ENCODE data around the gene EIF5A2.
"Not testable (repeated sequence)": the region's sequence is repeated elsewhere in the genome, so short reads cannot be mapped to it uniquely, and the experiment has no call there.

EIF5A2 gene

DNA sequence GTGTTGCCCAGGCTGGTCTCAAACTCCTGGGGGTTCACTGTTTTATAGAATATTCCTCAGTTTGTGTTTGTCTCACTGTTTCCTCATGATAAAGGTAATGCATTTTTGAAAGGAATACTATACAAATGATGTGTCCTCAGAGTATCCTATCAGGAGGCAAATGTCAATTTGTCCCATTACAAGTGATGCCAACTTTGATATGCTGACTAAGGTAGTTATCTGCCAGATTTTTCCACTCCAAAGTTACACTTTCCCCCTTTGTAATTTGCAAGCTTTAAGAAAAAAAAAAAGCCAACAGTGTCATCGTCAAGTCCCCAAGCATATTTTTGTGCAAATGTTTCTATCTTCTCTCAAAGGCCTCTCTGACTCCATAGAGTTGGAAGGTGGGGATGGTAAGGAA, 9.0 kb downstream of the EIF5A2 start:
- H4K20me1 ChIP-seq (ENCODE audit: insufficient read depth, low read length, poor library complexity, severe bottlenecking), result no peaks in the 10 kb centered on the region
- no peaks in the 10 kb centered on the region for H3F3A ChIP-seq (ENCODE audit: low read depth)
- H3K4me2 ChIP-seq (ENCODE audit: low read depth, low read length, poor library complexity, severe bottlenecking), result no peak overlapping the region
- H3K4me3 ChIP-seq (ENCODE audit: low read length, poor library complexity, severe bottlenecking), result no peak overlapping the region
- no peaks in the 10 kb centered on the region for H3K9me2 ChIP-seq (replicated peaks; ENCODE audit: low read depth, low read length)
- H3K9me3 ChIP-seq (ENCODE audit: insufficient read depth, low read depth, low read length), result peaks cover 5% of the 10 kb centered on the region
- H2AFZ ChIP-seq (ENCODE audit: low read length), result no peak overlapping the region
- H3K36me3 ChIP-seq (ENCODE audit: insufficient read depth, low read length), result no peaks in the 10 kb centered on the region
- peaks cover 7% of the 10 kb centered on the region for H3K4me1 ChIP-seq (ENCODE audit: insufficient read depth, low read length, poor library complexity, severe bottlenecking)
- no peaks in the 10 kb centered on the region for H3K27me3 ChIP-seq (ENCODE audit: insufficient read depth, low read length, poor library complexity, severe bottlenecking)
- no peak overlapping the region for H3K9ac ChIP-seq (ENCODE audit: low read depth, low read length, poor library complexity, severe bottlenecking)
- H3K79me2 ChIP-seq (ENCODE audit: insufficient read depth, low read length), result peaks cover under 1% of the 10 kb centered on the region; the same call in 1 of the 2 replicates
- TF ChIP-seq EZH2phosphoT487 (IDR thresholded peaks at IDR 0.05; ENCODE audit: borderline replicate concordance), result no peak
- TF ChIP-seq, protein P1, sequence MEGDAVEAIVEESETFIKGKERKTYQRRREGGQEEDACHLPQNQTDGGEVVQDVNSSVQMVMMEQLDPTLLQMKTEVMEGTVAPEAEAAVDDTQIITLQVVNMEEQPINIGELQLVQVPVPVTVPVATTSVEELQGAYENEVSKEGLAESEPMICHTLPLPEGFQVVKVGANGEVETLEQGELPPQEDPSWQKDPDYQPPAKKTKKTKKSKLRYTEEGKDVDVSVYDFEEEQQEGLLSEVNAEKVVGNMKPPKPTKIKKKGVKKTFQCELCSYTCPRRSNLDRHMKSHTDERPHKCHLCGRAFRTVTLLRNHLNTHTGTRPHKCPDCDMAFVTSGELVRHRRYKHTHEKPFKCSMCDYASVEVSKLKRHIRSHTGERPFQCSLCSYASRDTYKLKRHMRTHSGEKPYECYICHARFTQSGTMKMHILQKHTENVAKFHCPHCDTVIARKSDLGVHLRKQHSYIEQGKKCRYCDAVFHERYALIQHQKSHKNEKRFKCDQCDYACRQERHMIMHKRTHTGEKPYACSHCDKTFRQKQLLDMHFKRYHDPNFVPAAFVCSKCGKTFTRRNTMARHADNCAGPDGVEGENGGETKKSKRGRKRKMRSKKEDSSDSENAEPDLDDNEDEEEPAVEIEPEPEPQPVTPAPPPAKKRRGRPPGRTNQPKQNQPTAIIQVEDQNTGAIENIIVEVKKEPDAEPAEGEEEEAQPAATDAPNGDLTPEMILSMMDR (conservative IDR thresholded peaks at IDR 0.05; ENCODE audit: low read length), result no peak

GRCh38 chr3:170897978-170898377, 10.5 kb downstream of the EIF5A2 start:
- no peaks in the 10 kb centered on the region for H4K20me1 ChIP-seq (ENCODE audit: insufficient read depth, low read length, poor library complexity, severe bottlenecking)
- H3K79me2 ChIP-seq (ENCODE audit: insufficient read depth, low read length), result no peaks in the 10 kb centered on the region
- H3K9me3 ChIP-seq (ENCODE audit: insufficient read depth, low read depth, low read length), result peaks cover 5% of the 10 kb centered on the region
- H3K9me2 ChIP-seq (replicated peaks; ENCODE audit: low read depth, low read length), result no peaks in the 10 kb centered on the region
- peaks cover 5% of the 10 kb centered on the region for H3K4me1 ChIP-seq (ENCODE audit: insufficient read depth, low read length, poor library complexity, severe bottlenecking)
- H3K27me3 ChIP-seq (ENCODE audit: insufficient read depth, low read length, poor library complexity, severe bottlenecking), result no peaks in the 10 kb centered on the region
- no peak overlapping the region for H3K4me2 ChIP-seq (ENCODE audit: low read depth, low read length, poor library complexity, severe bottlenecking)
- H3F3A ChIP-seq (ENCODE audit: low read depth), result no peaks in the 10 kb centered on the region
- H3K9ac ChIP-seq (ENCODE audit: low read depth, low read length, poor library complexity, severe bottlenecking), result no peak overlapping the region
- H3K36me3 ChIP-seq (ENCODE audit: insufficient read depth, low read length), result no peaks in the 10 kb centered on the region
- TF ChIP-seq EZH2phosphoT487 (IDR thresholded peaks at IDR 0.05; ENCODE audit: borderline replicate concordance), result no peak
- H3K4me3 ChIP-seq (ENCODE audit: low read length, poor library complexity, severe bottlenecking), result no peak overlapping the region
- no peak overlapping the region for H2AFZ ChIP-seq (ENCODE audit: low read length)

DNA sequence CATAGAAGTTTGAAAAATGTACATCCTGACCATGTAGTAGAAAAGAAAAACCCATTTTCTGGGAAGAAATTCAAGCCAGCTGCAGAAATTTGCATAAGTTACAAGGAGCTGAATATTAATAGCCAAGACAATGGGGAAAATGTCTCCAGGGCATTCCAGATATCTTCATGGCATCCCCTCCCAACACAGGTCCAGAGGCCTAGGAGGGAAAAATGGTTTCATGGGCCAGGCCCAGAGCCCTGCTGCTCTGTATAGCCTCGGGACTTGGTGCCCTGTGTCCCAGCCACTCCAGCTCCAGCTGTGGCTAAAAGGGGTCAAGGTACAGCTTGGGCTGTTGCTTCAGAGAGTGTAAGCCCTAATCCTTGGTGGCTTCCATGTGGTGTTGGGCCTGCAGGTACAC, 11.2 kb downstream of the EIF5A2 start:
- not testable (repeated sequence) for H4K20me1 ChIP-seq (ENCODE audit: insufficient read depth, low read length, poor library complexity, severe bottlenecking); H3K27me3 ChIP-seq (ENCODE audit: insufficient read depth, low read length, poor library complexity, severe bottlenecking); H3K4me2 ChIP-seq (ENCODE audit: low read depth, low read length, poor library complexity, severe bottlenecking); H3K4me3 ChIP-seq (ENCODE audit: low read length, poor library complexity, severe bottlenecking); H3K4me1 ChIP-seq (ENCODE audit: insufficient read depth, low read length, poor library complexity, severe bottlenecking); H3K9me3 ChIP-seq (ENCODE audit: insufficient read depth, low read depth, low read length); H3K79me2 ChIP-seq (ENCODE audit: insufficient read depth, low read length); H3K9me2 ChIP-seq (replicated peaks; ENCODE audit: low read depth, low read length); H3F3A ChIP-seq (ENCODE audit: low read depth); H3K9ac ChIP-seq (ENCODE audit: low read depth, low read length, poor library complexity, severe bottlenecking); H2AFZ ChIP-seq (ENCODE audit: low read length); H3K36me3 ChIP-seq (ENCODE audit: insufficient read depth, low read length)

DNA sequence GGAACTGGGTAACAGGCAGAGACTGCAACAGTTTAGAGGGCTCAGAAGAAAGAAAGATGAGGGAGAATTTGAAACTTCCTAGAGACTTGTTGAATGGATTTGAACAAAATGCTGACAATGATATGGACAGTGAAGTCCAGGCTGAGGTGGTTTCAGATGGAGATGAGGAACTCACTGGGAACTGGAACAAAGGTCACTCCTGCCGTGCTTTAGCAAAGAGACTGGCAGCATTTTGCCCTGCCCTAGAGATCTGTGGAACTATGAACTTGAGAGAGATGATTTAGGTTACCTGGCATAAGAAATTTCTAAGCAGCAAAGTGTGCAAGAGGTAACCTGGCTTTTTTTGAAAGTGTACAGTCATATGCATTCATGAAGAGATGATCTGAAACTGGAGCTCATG, 11.7 kb downstream of the EIF5A2 start:
- no peak for TF ChIP-seq EZH2phosphoT487 (IDR thresholded peaks at IDR 0.05; ENCODE audit: borderline replicate concordance)
- TF ChIP-seq, protein P1 (conservative IDR thresholded peaks at IDR 0.05; ENCODE audit: low read length), result no peak
- Histone ChIP-seq H3K4me2 (ENCODE audit: low read depth, low read length, poor library complexity, severe bottlenecking) (no peak overlapping the region), H3K9me3 (ENCODE audit: insufficient read depth, low read depth, low read length) (peaks cover 5% of the 10 kb centered on the region), H3F3A (ENCODE audit: low read depth) (no peaks in the 10 kb centered on the region), H4K20me1 (ENCODE audit: insufficient read depth, low read length, poor library complexity, severe bottlenecking) (no peaks in the 10 kb centered on the region), H3K9me2 (replicated peaks; ENCODE audit: low read depth, low read length) (no peaks in the 10 kb centered on the region), H3K4me3 (ENCODE audit: low read length, poor library complexity, severe bottlenecking) (no peak overlapping the region), H3K9ac (ENCODE audit: low read depth, low read length, poor library complexity, severe bottlenecking) (no peak overlapping the region), H3K4me1 (ENCODE audit: insufficient read depth, low read length, poor library complexity, severe bottlenecking) (peaks cover 4% of the 10 kb centered on the region), H3K36me3 (ENCODE audit: insufficient read depth, low read length) (no peaks in the 10 kb centered on the region), H2AFZ (ENCODE audit: low read length) (no peak overlapping the region), H3K79me2 (ENCODE audit: insufficient read depth, low read length) (no peaks in the 10 kb centered on the region), H3K27me3 (ENCODE audit: insufficient read depth, low read length, poor library complexity, severe bottlenecking) (no peaks in the 10 kb centered on the region)

DNA sequence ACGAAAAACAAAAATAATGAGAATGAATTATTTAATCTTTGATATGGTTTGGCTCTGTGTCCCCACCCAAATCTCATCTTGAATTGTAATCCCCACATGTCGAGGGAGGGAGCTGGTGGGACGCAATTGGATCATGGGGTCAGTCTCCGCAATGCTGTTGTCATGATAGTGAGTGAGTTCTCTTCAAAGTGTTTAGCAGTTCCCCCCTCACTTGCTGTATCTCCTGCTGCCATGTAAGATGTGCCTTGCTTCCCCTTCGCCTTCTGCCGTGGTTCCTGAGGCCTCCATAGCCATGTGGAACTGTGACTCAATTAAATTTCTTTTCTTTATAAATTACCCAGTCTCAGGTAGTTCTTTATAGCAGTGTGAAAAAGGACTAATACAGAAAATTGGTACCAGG, 12.1 kb downstream of the EIF5A2 start:
- not testable (repeated sequence) for H3K79me2 ChIP-seq (ENCODE audit: insufficient read depth, low read length)

More for the DNA sequence above, 12.1 kb downstream of the EIF5A2 start:
- not testable (repeated sequence) for H3K27me3 ChIP-seq (ENCODE audit: insufficient read depth, low read length, poor library complexity, severe bottlenecking); H3K4me1 ChIP-seq (ENCODE audit: insufficient read depth, low read length, poor library complexity, severe bottlenecking); H3K9ac ChIP-seq (ENCODE audit: low read depth, low read length, poor library complexity, severe bottlenecking); H4K20me1 ChIP-seq (ENCODE audit: insufficient read depth, low read length, poor library complexity, severe bottlenecking); H2AFZ ChIP-seq (ENCODE audit: low read length); H3K9me3 ChIP-seq (ENCODE audit: insufficient read depth, low read depth, low read length); H3K4me2 ChIP-seq (ENCODE audit: low read depth, low read length, poor library complexity, severe bottlenecking); H3K9me2 ChIP-seq (replicated peaks; ENCODE audit: low read depth, low read length); H3F3A ChIP-seq (ENCODE audit: low read depth); H3K36me3 ChIP-seq (ENCODE audit: insufficient read depth, low read length); H3K4me3 ChIP-seq (ENCODE audit: low read length, poor library complexity, severe bottlenecking)
